ENCODE results near the gene HMGB4. TPM values are rescaled to one million over a fixed set of nuclear protein-coding genes. Genes with fewer than 3 reads are reported as not detected.

The HMGB4 gene
- total and polyA plus RNA-seq, 2 donors (not counting 3 experiments of a cell fraction or from before 2014, with no cell fraction given), result not detected

DNA sequence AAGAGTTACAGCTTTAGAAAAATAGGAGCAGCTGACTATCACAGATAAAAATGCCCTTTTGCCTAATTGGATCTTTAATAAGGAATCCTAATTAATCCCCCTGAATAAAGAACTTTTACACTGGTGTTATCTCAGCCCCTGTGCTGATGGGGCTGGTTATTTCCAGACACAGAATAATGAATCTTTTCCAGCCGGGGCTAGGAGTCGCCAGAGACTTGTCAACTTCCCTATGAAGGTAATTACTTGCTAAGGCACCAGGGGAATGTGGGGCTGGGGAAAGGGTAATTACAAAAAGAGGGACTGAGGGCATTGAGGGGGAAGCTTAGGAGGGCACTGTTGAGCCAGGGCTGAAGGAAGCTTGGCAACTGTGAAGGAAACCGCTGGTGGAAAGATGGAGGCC, 34.5 kb downstream of the HMGB4 start:
- Histone ChIP-seq H3K36me3 (ENCODE audit: control insufficient read depth in 2 of 2, extremely low read depth in 1 of 2, insufficient read depth in 2 of 2, low read length in 2 of 2) (no peaks in the 10 kb centered on the region), H3K4me3 (replicated peaks in 1 of 3; ENCODE audit: insufficient read depth in 1 of 3, low read depth in 1 of 3, low read length in 3 of 3) (no peak overlapping the region), H4K20me1 (replicated peaks; ENCODE audit: control insufficient read depth, extremely low read depth, insufficient read depth, low read length) (no peaks in the 10 kb centered on the region), H3K27ac (ENCODE audit: insufficient read depth, low read depth, low read length) (no peak overlapping the region), H2AFZ (ENCODE audit: low read depth, low read length) (no peak overlapping the region), H3K9me1 (replicated peaks; ENCODE audit: control insufficient read depth, extremely low read depth, insufficient read depth, low read length) (no peaks in the 10 kb centered on the region), H3K27me3 (ENCODE audit: control insufficient read depth in 2 of 2, insufficient read depth in 2 of 2, low read length in 2 of 2) (no peaks in the 10 kb centered on the region), H3K9me3 (replicated peaks; ENCODE audit: control insufficient read depth, insufficient read depth, low read length) (peaks cover 6% of the 10 kb centered on the region), H3K79me2 (ENCODE audit: control insufficient read depth, insufficient read depth, low read length) (no peaks in the 10 kb centered on the region), H3K9ac (replicated peaks; ENCODE audit: extremely low read depth, insufficient read depth, low read length) (no peak overlapping the region), H3K4me1 (ENCODE audit: control insufficient read depth, extremely low read depth, insufficient read depth, low read length) (no peaks in the 10 kb centered on the region), H3K4me2 (ENCODE audit: insufficient read depth, low read length) (no peak overlapping the region)
- ChIA-PET CTCF (no interaction called here), POLR2A (no interaction called here)
- intact Hi-C loops (cut with micrococcal nuclease), result no loop called here
- no TSS peak for BruUV-seq (replicated peaks)
- no peak for TF ChIP-seq POLR2A (IDR thresholded peaks at IDR 0.05; ENCODE audit: low read depth, low read length)
- no peak for TF ChIP-seq MYC (IDR thresholded peaks at IDR 0.05; ENCODE audit: low read depth, low read length)
- no peak for TF ChIP-seq JUN (IDR thresholded peaks at IDR 0.05; ENCODE audit: borderline replicate concordance, insufficient read depth, insufficient read length, low read depth)
- no peak for TF ChIP-seq FOS (IDR thresholded peaks at IDR 0.05; ENCODE audit: borderline replicate concordance, insufficient read depth, low read length)
- TF ChIP-seq, protein P1, sequence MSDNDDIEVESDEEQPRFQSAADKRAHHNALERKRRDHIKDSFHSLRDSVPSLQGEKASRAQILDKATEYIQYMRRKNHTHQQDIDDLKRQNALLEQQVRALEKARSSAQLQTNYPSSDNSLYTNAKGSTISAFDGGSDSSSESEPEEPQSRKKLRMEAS (IDR thresholded peaks at IDR 0.05; ENCODE audit: insufficient read depth, insufficient read length), result no peak
- no peak for TF ChIP-seq GATA2 (IDR thresholded peaks at IDR 0.05; ENCODE audit: insufficient read depth, insufficient read length, low read depth, low read length)
- TF ChIP-seq, protein P2, sequence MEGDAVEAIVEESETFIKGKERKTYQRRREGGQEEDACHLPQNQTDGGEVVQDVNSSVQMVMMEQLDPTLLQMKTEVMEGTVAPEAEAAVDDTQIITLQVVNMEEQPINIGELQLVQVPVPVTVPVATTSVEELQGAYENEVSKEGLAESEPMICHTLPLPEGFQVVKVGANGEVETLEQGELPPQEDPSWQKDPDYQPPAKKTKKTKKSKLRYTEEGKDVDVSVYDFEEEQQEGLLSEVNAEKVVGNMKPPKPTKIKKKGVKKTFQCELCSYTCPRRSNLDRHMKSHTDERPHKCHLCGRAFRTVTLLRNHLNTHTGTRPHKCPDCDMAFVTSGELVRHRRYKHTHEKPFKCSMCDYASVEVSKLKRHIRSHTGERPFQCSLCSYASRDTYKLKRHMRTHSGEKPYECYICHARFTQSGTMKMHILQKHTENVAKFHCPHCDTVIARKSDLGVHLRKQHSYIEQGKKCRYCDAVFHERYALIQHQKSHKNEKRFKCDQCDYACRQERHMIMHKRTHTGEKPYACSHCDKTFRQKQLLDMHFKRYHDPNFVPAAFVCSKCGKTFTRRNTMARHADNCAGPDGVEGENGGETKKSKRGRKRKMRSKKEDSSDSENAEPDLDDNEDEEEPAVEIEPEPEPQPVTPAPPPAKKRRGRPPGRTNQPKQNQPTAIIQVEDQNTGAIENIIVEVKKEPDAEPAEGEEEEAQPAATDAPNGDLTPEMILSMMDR (IDR thresholded peaks at IDR 0.05; ENCODE audit: extremely low read depth in 1 of 2, insufficient read depth in 1 of 2, low read depth in 1 of 2, low read length in 2 of 2), result no peak
- TF ChIP-seq POLR2AphosphoS5 (IDR thresholded peaks at IDR 0.05; ENCODE audit: insufficient read depth, low read depth, low read length), result no peak
- no peak for TF ChIP-seq EZH2 (IDR thresholded peaks at IDR 0.05; ENCODE audit: borderline replicate concordance, low read depth, low read length, severe bottlenecking)
- dilution Hi-C loops (cut with MboI; ENCODE audit: extremely low pct_ligation_motif_present, low sequenced_read_pairs), result no loop called here
- FAIRE-seq (no peak), DNase-seq (ENCODE audit: low read depth, low spot score) (no peak)
